Measurements from ENCODE around the gene MED27. TPM values are rescaled to one million over a fixed set of nuclear protein-coding genes. Genes with fewer than 3 reads are reported as not detected.

The MED27 gene
- total RNA-seq, 1 donor: 13.3 TPM

- Histone ChIP-seq H3K4me1 (ENCODE audit: insufficient read depth, low read length) (no peaks in the 10 kb centered on the region), H3K27me3 (ENCODE audit: insufficient read depth, low read length) (no peaks in the 10 kb centered on the region), H3K4me3 (ENCODE audit: low read length) (no peak overlapping the region), H3K9me3 (ENCODE audit: low read depth, low read length) (no peaks in the 10 kb centered on the region)
Observed at GRCh38 chr9:132040808-132041207, 38.9 kb downstream of the MED27 start.

GRCh38 chr9:132040246-132040645 lies 39.4 kb downstream of the MED27 start:
- no peaks in the 10 kb centered on the region for H3K27me3 ChIP-seq (ENCODE audit: insufficient read depth, low read length)
- H3K4me1 ChIP-seq (ENCODE audit: insufficient read depth, low read length): no peaks in the 10 kb centered on the region
- no peaks in the 10 kb centered on the region for H3K9me3 ChIP-seq (ENCODE audit: low read depth, low read length)
- H3K4me3 ChIP-seq (ENCODE audit: low read length): no peak overlapping the region

GRCh38 chr9:132039284-132039683 lies 40.4 kb downstream of the MED27 start:
- Histone ChIP-seq H3K4me3 (ENCODE audit: low read length) (no peak overlapping the region), H3K27me3 (ENCODE audit: insufficient read depth, low read length) (no peaks in the 10 kb centered on the region), H3K9me3 (ENCODE audit: low read depth, low read length) (no peaks in the 10 kb centered on the region), H3K4me1 (ENCODE audit: insufficient read depth, low read length) (no peaks in the 10 kb centered on the region)

- Histone ChIP-seq H3K4me3 (ENCODE audit: low read length) (no peak overlapping the region), H3K4me1 (ENCODE audit: insufficient read depth, low read length) (no peaks in the 10 kb centered on the region), H3K9me3 (ENCODE audit: low read depth, low read length) (no peaks in the 10 kb centered on the region), H3K27me3 (ENCODE audit: insufficient read depth, low read length) (no peaks in the 10 kb centered on the region)
Observed at GRCh38 chr9:132037458-132037857, 42.2 kb downstream of the MED27 start.

- no peaks in the 10 kb centered on the region for H3K27me3 ChIP-seq (ENCODE audit: insufficient read depth, low read length)
- no peaks in the 10 kb centered on the region for H3K4me1 ChIP-seq (ENCODE audit: insufficient read depth, low read length)
- H3K4me3 ChIP-seq (ENCODE audit: low read length): no peak overlapping the region
- H3K9me3 ChIP-seq (ENCODE audit: low read depth, low read length): no peaks in the 10 kb centered on the region
Observed at GRCh38 chr9:132036521-132036920, 43.1 kb downstream of the MED27 start.

GRCh38 chr9:132035679-132036078 lies 44.0 kb downstream of the MED27 start:
- H3K9me3 ChIP-seq (ENCODE audit: low read depth, low read length): no peaks in the 10 kb centered on the region
- H3K4me3 ChIP-seq (ENCODE audit: low read length): no peak overlapping the region
- no peaks in the 10 kb centered on the region for H3K4me1 ChIP-seq (ENCODE audit: insufficient read depth, low read length)
- no peaks in the 10 kb centered on the region for H3K27me3 ChIP-seq (ENCODE audit: insufficient read depth, low read length)

- H3K27me3 ChIP-seq (ENCODE audit: insufficient read depth, low read length): no peaks in the 10 kb centered on the region
- no peaks in the 10 kb centered on the region for H3K9me3 ChIP-seq (ENCODE audit: low read depth, low read length)
- H3K4me1 ChIP-seq (ENCODE audit: insufficient read depth, low read length): no peaks in the 10 kb centered on the region
- H3K4me3 ChIP-seq (ENCODE audit: low read length): no peak overlapping the region
Observed at GRCh38 chr9:132032238-132032950, 47.3 kb downstream of the MED27 start.

GRCh38 chr9:132031467-132032237 lies 48.0 kb downstream of the MED27 start:
- no peaks in the 10 kb centered on the region for H3K9me3 ChIP-seq (ENCODE audit: low read depth, low read length)
- H3K27me3 ChIP-seq (ENCODE audit: insufficient read depth, low read length): no peaks in the 10 kb centered on the region
- H3K4me1 ChIP-seq (ENCODE audit: insufficient read depth, low read length): no peaks in the 10 kb centered on the region
- no peak overlapping the region for H3K4me3 ChIP-seq (ENCODE audit: low read length)

- Histone ChIP-seq H3K27me3 (ENCODE audit: insufficient read depth, low read length) (no peaks in the 10 kb centered on the region), H3K4me1 (ENCODE audit: insufficient read depth, low read length) (no peaks in the 10 kb centered on the region), H3K4me3 (ENCODE audit: low read length) (no peak overlapping the region), H3K9me3 (ENCODE audit: low read depth, low read length) (no peaks in the 10 kb centered on the region)
Observed at GRCh38 chr9:132030626-132031325, 48.9 kb downstream of the MED27 start.

GRCh38 chr9:132027752-132028663 lies 51.7 kb downstream of the MED27 start:
- H3K4me1 ChIP-seq (ENCODE audit: insufficient read depth, low read length): no peaks in the 10 kb centered on the region
- no peak overlapping the region for H3K4me3 ChIP-seq (ENCODE audit: low read length)
- H3K27me3 ChIP-seq (ENCODE audit: insufficient read depth, low read length): no peaks in the 10 kb centered on the region
- H3K9me3 ChIP-seq (ENCODE audit: low read depth, low read length): no peaks in the 10 kb centered on the region

GRCh38 chr9:132026932-132027585 lies 52.6 kb downstream of the MED27 start:
- Histone ChIP-seq H3K27me3 (ENCODE audit: insufficient read depth, low read length) (no peaks in the 10 kb centered on the region), H3K4me1 (ENCODE audit: insufficient read depth, low read length) (no peaks in the 10 kb centered on the region), H3K9me3 (ENCODE audit: low read depth, low read length) (no peaks in the 10 kb centered on the region), H3K4me3 (ENCODE audit: low read length) (no peak overlapping the region)

GRCh38 chr9:132025766-132026165 lies 53.9 kb downstream of the MED27 start:
- H3K4me1 ChIP-seq (ENCODE audit: insufficient read depth, low read length): no peaks in the 10 kb centered on the region
- no peak overlapping the region for H3K4me3 ChIP-seq (ENCODE audit: low read length)

GRCh38 chr9:132024589-132024988 lies 55.1 kb downstream of the MED27 start:
- H3K4me3 ChIP-seq (ENCODE audit: low read length): no peak overlapping the region
- no peaks in the 10 kb centered on the region for H3K4me1 ChIP-seq (ENCODE audit: insufficient read depth, low read length)
- no peaks in the 10 kb centered on the region for H3K27me3 ChIP-seq (ENCODE audit: insufficient read depth, low read length)
- no peaks in the 10 kb centered on the region for H3K9me3 ChIP-seq (ENCODE audit: low read depth, low read length)

More at GRCh38 chr9:132025766-132026165, 53.9 kb downstream of the MED27 start:
- Histone ChIP-seq H3K27me3 (ENCODE audit: insufficient read depth, low read length) (no peaks in the 10 kb centered on the region), H3K9me3 (ENCODE audit: low read depth, low read length) (no peaks in the 10 kb centered on the region)
